Measurements from ENCODE around the gene SLC41A1.
A peak's percentile ranks its signal among the peaks of the same experiment; 100 is the strongest.

Gene SLC41A1

GRCh38 chr1:205785446-205785845 lies 27.6 kb downstream of the SLC41A1 start:
- DNase-seq: no peak

GRCh38 chr1:205783904-205784303 lies 29.1 kb downstream of the SLC41A1 start:
- no peak for DNase-seq

- DNase-seq: no peak
Measured at GRCh38 chr1:205783433-205783795, 29.6 kb downstream of the SLC41A1 start.

GRCh38 chr1:205782627-205783432 lies 30.2 kb downstream of the SLC41A1 start:
- no peak for DNase-seq

GRCh38 chr1:205780335-205780734 lies 32.7 kb downstream of the SLC41A1 start:
- DNase-seq: no peak

GRCh38 chr1:205777994-205778393 lies 35.0 kb downstream of the SLC41A1 start:
- no peak for DNase-seq

- DNase-seq: no peak
Measured at GRCh38 chr1:205775717-205776056, 37.3 kb downstream of the SLC41A1 start.

- peak; percentile 89 for DNase-seq
Measured at GRCh38 chr1:205775015-205775716, 37.8 kb downstream of the SLC41A1 start, which contains the start of gene RAB29. TSS of gene RAB29 (minus strand) at chr1:205775482. CDS start at chr1:205774956, 526 bp downstream.

GRCh38 chr1:205774198-205775014 lies 38.6 kb downstream of the SLC41A1 start:
- peak; percentile 71 for DNase-seq

- no peak for DNase-seq
Measured at GRCh38 chr1:205772607-205773032, 40.4 kb downstream of the SLC41A1 start.

GRCh38 chr1:205770618-205771017 lies 42.4 kb downstream of the SLC41A1 start:
- DNase-seq: no peak

GRCh38 chr1:205769641-205770365 lies 43.2 kb downstream of the SLC41A1 start:
- no peak for DNase-seq

GRCh38 chr1:205767248-205767647 lies 45.8 kb downstream of the SLC41A1 start:
- DNase-seq: no peak

- DNase-seq: no peak
Measured at GRCh38 chr1:205766570-205766969, 46.4 kb downstream of the SLC41A1 start.

- DNase-seq: no peak
Measured at GRCh38 chr1:205766038-205766437, 47.0 kb downstream of the SLC41A1 start.

- DNase-seq: no peak
Measured at GRCh38 chr1:205764578-205764977, 48.4 kb downstream of the SLC41A1 start.

- no peak for DNase-seq
Measured at GRCh38 chr1:205763980-205764379, 49.0 kb downstream of the SLC41A1 start.

- DNase-seq: no peak
Measured at GRCh38 chr1:205760606-205761005, 52.4 kb downstream of the SLC41A1 start.

GRCh38 chr1:205756552-205756951 lies 56.4 kb downstream of the SLC41A1 start:
- no peak for DNase-seq

GRCh38 chr1:205754857-205755256 lies 58.1 kb downstream of the SLC41A1 start:
- DNase-seq: no peak

- DNase-seq: no peak
Measured at GRCh38 chr1:205751036-205751651, 61.9 kb downstream of the SLC41A1 start.

Data from activated CD8-positive, alpha-beta memory T cell treated with anti-CD3 and anti-CD28 coated beads, Interleukin-2, amount 50 U/mL, for 48 hours (primary cell).